Measurements from ENCODE around the gene LTN1.

GRCh38 chr21:28986677-28987076 is 6.0 kb downstream of the LTN1 start:
- TF ChIP-seq CTCF (IDR thresholded peaks at IDR 0.05) (no peak), EZH2 (IDR thresholded peaks at IDR 0.05; ENCODE audit: borderline replicate concordance, insufficient read depth, low read depth, low read length, poor library complexity, severe bottlenecking) (no peak)
